Measurements from ENCODE around the gene CTNNA3. TPM values are rescaled to one million over a fixed set of nuclear protein-coding genes. Genes with fewer than 3 reads are reported as not detected.

The CTNNA3 gene
- polyA plus RNA-seq, 1 donor from 2014 or later, result 0.14 TPM

DNA sequence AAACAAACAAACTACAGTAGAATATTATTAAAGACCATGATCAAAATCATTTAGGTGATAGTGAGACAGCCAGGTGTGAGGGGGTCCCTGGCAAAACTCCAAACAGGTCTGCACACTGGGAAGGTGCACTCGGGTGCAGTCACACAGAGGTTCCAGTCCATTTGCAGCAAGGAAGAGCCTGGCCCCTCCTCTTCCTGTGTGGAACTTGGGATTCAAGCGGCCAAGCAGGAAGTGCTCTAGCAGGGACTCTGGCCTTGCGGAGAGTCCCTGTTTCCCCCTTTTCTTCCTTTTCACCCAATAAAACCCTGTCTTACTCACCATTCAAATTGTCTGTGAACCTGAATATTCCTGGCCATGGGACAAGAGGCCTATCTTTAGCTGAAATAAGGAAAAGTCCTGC is 588.3 kb downstream of the CTNNA3 start:
- H3F3A ChIP-seq (ENCODE audit: insufficient read depth, low read length, poor library complexity, severe bottlenecking), result no peaks in the 10 kb centered on the region
- H3K9me3 ChIP-seq (ENCODE audit: low read length), result no peaks in the 10 kb centered on the region
- H3K4me2 ChIP-seq (ENCODE audit: low read length), result no peak overlapping the region
- no peak overlapping the region for H2AFZ ChIP-seq (ENCODE audit: low read depth, low read length)
- H3K79me2 ChIP-seq (replicated peaks; ENCODE audit: insufficient read depth, low read length), result no peaks in the 10 kb centered on the region
- no peaks in the 10 kb centered on the region for H4K20me1 ChIP-seq (ENCODE audit: insufficient read depth)
- H3K36me3 ChIP-seq (ENCODE audit: insufficient read depth, low read length), result no peaks in the 10 kb centered on the region
- no peaks in the 10 kb centered on the region for H3K9me2 ChIP-seq (ENCODE audit: insufficient read depth, low read length)
- H3K27ac ChIP-seq (ENCODE audit: low read length), result no peak overlapping the region
- H3K4me3 ChIP-seq (ENCODE audit: low read length), result no peak overlapping the region
- TF ChIP-seq MXI1 (conservative IDR thresholded peaks at IDR 0.05; ENCODE audit: poor library complexity, severe bottlenecking) (no peak), RAD21 (conservative IDR thresholded peaks at IDR 0.05) (no peak), EP300 (conservative IDR thresholded peaks at IDR 0.05; ENCODE audit: poor library complexity, severe bottlenecking) (no peak), SMC3 (conservative IDR thresholded peaks at IDR 0.05; ENCODE audit: poor library complexity) (no peak), EZH2 (IDR thresholded peaks at IDR 0.05; ENCODE audit: borderline replicate concordance, insufficient read depth, low read length, poor library complexity, severe bottlenecking) (no peak), POLR2AphosphoS5 (IDR thresholded peaks at IDR 0.05) (no peak), TAF1 (IDR thresholded peaks at IDR 0.05; ENCODE audit: low read depth) (no peak)
- TF ChIP-seq, protein P1, sequence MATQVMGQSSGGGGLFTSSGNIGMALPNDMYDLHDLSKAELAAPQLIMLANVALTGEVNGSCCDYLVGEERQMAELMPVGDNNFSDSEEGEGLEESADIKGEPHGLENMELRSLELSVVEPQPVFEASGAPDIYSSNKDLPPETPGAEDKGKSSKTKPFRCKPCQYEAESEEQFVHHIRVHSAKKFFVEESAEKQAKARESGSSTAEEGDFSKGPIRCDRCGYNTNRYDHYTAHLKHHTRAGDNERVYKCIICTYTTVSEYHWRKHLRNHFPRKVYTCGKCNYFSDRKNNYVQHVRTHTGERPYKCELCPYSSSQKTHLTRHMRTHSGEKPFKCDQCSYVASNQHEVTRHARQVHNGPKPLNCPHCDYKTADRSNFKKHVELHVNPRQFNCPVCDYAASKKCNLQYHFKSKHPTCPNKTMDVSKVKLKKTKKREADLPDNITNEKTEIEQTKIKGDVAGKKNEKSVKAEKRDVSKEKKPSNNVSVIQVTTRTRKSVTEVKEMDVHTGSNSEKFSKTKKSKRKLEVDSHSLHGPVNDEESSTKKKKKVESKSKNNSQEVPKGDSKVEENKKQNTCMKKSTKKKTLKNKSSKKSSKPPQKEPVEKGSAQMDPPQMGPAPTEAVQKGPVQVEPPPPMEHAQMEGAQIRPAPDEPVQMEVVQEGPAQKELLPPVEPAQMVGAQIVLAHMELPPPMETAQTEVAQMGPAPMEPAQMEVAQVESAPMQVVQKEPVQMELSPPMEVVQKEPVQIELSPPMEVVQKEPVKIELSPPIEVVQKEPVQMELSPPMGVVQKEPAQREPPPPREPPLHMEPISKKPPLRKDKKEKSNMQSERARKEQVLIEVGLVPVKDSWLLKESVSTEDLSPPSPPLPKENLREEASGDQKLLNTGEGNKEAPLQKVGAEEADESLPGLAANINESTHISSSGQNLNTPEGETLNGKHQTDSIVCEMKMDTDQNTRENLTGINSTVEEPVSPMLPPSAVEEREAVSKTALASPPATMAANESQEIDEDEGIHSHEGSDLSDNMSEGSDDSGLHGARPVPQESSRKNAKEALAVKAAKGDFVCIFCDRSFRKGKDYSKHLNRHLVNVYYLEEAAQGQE (IDR thresholded peaks at IDR 0.05; ENCODE audit: borderline replicate concordance), result no peak
- TF ChIP-seq, protein P2, sequence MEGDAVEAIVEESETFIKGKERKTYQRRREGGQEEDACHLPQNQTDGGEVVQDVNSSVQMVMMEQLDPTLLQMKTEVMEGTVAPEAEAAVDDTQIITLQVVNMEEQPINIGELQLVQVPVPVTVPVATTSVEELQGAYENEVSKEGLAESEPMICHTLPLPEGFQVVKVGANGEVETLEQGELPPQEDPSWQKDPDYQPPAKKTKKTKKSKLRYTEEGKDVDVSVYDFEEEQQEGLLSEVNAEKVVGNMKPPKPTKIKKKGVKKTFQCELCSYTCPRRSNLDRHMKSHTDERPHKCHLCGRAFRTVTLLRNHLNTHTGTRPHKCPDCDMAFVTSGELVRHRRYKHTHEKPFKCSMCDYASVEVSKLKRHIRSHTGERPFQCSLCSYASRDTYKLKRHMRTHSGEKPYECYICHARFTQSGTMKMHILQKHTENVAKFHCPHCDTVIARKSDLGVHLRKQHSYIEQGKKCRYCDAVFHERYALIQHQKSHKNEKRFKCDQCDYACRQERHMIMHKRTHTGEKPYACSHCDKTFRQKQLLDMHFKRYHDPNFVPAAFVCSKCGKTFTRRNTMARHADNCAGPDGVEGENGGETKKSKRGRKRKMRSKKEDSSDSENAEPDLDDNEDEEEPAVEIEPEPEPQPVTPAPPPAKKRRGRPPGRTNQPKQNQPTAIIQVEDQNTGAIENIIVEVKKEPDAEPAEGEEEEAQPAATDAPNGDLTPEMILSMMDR (IDR thresholded peaks at IDR 0.05; ENCODE audit: poor library complexity, severe bottlenecking), result no peak
- no peak overlapping the region for H3K9ac ChIP-seq (ENCODE audit: low read length)
- no peaks in the 10 kb centered on the region for H3K27me3 ChIP-seq (ENCODE audit: insufficient read depth, low read depth, low read length)

DNA sequence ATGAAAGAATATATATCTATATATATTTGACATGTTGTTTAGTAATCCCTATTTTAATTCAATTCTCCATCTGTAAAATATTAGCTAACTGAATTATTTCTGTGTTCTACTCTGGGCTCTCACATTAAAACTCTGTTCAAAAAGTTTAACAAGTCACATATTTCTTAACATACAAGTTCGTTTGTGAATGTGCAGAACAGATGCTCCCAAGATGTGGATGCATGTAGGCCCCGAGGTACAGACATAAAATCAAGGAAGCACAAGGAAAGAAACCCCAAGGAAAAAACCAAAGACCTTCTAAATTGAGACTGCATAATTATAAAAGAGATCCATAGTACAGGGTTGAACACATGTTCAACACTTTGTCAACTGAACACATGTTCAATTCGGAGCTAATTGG is 595.0 kb downstream of the CTNNA3 start:
- TF ChIP-seq, protein P2 (IDR thresholded peaks at IDR 0.05; ENCODE audit: poor library complexity, severe bottlenecking), result no peak
- TF ChIP-seq POLR2AphosphoS5 (IDR thresholded peaks at IDR 0.05), result no peak
- TF ChIP-seq TAF1 (IDR thresholded peaks at IDR 0.05; ENCODE audit: low read depth), result no peak
- no peak for TF ChIP-seq SMC3 (conservative IDR thresholded peaks at IDR 0.05; ENCODE audit: poor library complexity)
- TF ChIP-seq MXI1 (conservative IDR thresholded peaks at IDR 0.05; ENCODE audit: poor library complexity, severe bottlenecking), result no peak
- TF ChIP-seq RAD21 (conservative IDR thresholded peaks at IDR 0.05), result no peak
- no peak for TF ChIP-seq EZH2 (IDR thresholded peaks at IDR 0.05; ENCODE audit: borderline replicate concordance, insufficient read depth, low read length, poor library complexity, severe bottlenecking)
- no peak for TF ChIP-seq EP300 (conservative IDR thresholded peaks at IDR 0.05; ENCODE audit: poor library complexity, severe bottlenecking)
- TF ChIP-seq, protein P1 (IDR thresholded peaks at IDR 0.05; ENCODE audit: borderline replicate concordance), result no peak
- H2AFZ ChIP-seq (ENCODE audit: low read depth, low read length), result no peak overlapping the region
- H3K79me2 ChIP-seq (replicated peaks; ENCODE audit: insufficient read depth, low read length), result no peaks in the 10 kb centered on the region
- no peak overlapping the region for H3K4me3 ChIP-seq (ENCODE audit: low read length)
- no peaks in the 10 kb centered on the region for H4K20me1 ChIP-seq (ENCODE audit: insufficient read depth)
- no peaks in the 10 kb centered on the region for H3K9me2 ChIP-seq (ENCODE audit: insufficient read depth, low read length)
- H3K9me3 ChIP-seq (ENCODE audit: low read length), result no peaks in the 10 kb centered on the region
- H3K36me3 ChIP-seq (ENCODE audit: insufficient read depth, low read length), result no peaks in the 10 kb centered on the region
- no peak overlapping the region for H3K9ac ChIP-seq (ENCODE audit: low read length)
- H3F3A ChIP-seq (ENCODE audit: insufficient read depth, low read length, poor library complexity, severe bottlenecking), result no peaks in the 10 kb centered on the region
- H3K27me3 ChIP-seq (ENCODE audit: insufficient read depth, low read depth, low read length), result no peaks in the 10 kb centered on the region
- H3K27ac ChIP-seq (ENCODE audit: low read length), result no peak overlapping the region
- H3K4me2 ChIP-seq (ENCODE audit: low read length), result no peak overlapping the region
